ENCODE results near the gene CFAP299. TPM values are rescaled to one million over a fixed set of nuclear protein-coding genes. Genes with fewer than 3 reads are reported as not detected.

The CFAP299 gene
- total RNA-seq, 1 donor from 2014 or later = 0.93 TPM

DNA sequence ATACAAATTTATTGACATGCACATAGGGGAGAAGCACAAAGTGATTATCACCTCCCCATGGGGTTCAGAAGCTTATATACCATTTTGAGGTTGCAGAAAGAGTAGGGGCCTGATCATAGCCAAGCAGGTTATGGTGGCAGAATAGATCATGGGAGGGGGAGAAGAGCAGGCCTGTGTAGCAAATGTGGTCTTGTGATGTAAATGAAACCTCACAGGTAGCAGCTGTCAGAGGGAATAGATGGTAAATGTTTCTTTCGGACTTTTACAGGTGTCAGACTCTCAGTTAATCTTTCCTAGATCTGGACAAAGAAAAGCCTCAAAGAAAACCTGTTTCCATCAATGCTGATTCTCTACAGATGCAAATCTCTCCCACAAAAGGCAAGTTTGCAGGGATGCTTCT lies 84.4 kb downstream of the CFAP299 start:
- H3K36me3 Mint-ChIP-seq (ENCODE audit: insufficient read depth) = no peaks in the 10 kb centered on the region

DNA sequence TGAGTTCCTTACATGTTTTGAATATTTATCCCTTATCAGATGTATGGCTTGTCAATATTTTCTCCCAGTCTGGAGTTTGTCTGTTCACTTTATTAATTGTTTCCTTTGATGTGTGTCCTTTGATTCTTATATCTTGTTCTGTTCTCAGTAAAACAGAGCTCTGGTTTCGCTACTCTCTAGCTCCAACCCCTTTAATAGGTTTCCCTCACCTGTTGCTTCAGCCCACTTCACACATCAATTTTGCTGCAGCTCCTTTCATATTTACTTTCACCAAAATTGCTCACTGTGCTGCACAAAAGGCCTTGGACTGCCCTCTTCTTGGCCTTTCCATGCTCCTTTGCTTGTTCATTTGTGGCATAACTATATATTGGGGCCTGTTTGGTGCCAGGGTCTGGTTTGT lies 85.1 kb downstream of the CFAP299 start:
- Mint-ChIP-seq H3K9me3 (ENCODE audit: low read depth) (peaks cover 3% of the 10 kb centered on the region), H3K4me1 (ENCODE audit: low read depth) (peaks cover 21% of the 10 kb centered on the region), H3K27ac (no peak overlapping the region), H3K27me3 (no peaks in the 10 kb centered on the region), H3K4me3 (ENCODE audit: low read depth) (no peak overlapping the region), H3K36me3 (ENCODE audit: insufficient read depth) (no peaks in the 10 kb centered on the region)
- no peak for DNase-seq (ENCODE audit: low spot score, unreplicated experiment)
- TF ChIP-seq, protein P1, sequence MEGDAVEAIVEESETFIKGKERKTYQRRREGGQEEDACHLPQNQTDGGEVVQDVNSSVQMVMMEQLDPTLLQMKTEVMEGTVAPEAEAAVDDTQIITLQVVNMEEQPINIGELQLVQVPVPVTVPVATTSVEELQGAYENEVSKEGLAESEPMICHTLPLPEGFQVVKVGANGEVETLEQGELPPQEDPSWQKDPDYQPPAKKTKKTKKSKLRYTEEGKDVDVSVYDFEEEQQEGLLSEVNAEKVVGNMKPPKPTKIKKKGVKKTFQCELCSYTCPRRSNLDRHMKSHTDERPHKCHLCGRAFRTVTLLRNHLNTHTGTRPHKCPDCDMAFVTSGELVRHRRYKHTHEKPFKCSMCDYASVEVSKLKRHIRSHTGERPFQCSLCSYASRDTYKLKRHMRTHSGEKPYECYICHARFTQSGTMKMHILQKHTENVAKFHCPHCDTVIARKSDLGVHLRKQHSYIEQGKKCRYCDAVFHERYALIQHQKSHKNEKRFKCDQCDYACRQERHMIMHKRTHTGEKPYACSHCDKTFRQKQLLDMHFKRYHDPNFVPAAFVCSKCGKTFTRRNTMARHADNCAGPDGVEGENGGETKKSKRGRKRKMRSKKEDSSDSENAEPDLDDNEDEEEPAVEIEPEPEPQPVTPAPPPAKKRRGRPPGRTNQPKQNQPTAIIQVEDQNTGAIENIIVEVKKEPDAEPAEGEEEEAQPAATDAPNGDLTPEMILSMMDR (IDR thresholded peaks at IDR 0.05; ENCODE audit: unreplicated experiment) = no peak

More for the DNA sequence above, 84.4 kb downstream of the CFAP299 start:
- no peak overlapping the region for H3K27ac Mint-ChIP-seq
- H3K9me3 Mint-ChIP-seq (ENCODE audit: low read depth) = peaks cover 3% of the 10 kb centered on the region
- no peaks in the 10 kb centered on the region for H3K27me3 Mint-ChIP-seq
- TF ChIP-seq, protein P1 (IDR thresholded peaks at IDR 0.05; ENCODE audit: unreplicated experiment) = no peak
- no peak for DNase-seq (ENCODE audit: low spot score, unreplicated experiment)
- no peak overlapping the region for H3K4me3 Mint-ChIP-seq (ENCODE audit: low read depth)
- H3K4me1 Mint-ChIP-seq (ENCODE audit: low read depth) = peaks cover 21% of the 10 kb centered on the region

DNA sequence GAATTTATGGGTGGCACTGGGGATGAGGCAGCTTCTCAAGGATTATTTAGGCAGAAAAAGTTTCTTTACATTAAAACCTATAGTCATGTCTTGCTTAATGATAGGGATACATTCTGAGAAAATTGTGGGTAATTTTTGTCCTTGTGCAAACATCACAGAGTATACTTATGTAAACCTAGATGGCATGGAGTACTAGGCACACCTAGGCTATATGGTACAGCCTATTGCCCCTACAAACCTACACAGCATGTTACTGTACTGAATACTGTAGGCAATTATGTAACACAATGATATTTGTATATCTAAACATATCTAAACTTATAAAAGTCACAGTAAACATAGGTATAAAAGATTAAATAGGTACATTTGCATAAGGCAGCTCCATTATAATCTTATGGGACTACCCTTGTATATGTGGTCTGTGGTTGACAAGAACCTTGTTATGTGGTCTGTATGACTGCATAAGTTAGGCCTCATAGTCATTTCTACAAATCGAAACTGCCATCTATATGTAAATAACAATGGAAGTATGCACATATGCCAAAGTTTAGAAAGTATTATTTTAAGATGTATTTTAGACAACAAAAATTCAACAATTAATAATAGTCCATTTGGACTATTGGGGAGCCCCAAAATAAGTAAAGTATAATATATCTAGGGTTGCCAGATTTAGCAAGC lies 87.3 kb downstream of the CFAP299 start:
- Mint-ChIP-seq H3K9me3 (ENCODE audit: low read depth) (peaks cover 3% of the 10 kb centered on the region), H3K27me3 (no peaks in the 10 kb centered on the region), H3K36me3 (ENCODE audit: insufficient read depth) (no peaks in the 10 kb centered on the region), H3K27ac (no peak overlapping the region), H3K4me3 (ENCODE audit: low read depth) (no peak overlapping the region), H3K4me1 (ENCODE audit: low read depth) (peaks cover 21% of the 10 kb centered on the region)
- DNase-seq (ENCODE audit: low spot score, unreplicated experiment) = no peak
- TF ChIP-seq, protein P1 (IDR thresholded peaks at IDR 0.05; ENCODE audit: unreplicated experiment) = no peak

DNA sequence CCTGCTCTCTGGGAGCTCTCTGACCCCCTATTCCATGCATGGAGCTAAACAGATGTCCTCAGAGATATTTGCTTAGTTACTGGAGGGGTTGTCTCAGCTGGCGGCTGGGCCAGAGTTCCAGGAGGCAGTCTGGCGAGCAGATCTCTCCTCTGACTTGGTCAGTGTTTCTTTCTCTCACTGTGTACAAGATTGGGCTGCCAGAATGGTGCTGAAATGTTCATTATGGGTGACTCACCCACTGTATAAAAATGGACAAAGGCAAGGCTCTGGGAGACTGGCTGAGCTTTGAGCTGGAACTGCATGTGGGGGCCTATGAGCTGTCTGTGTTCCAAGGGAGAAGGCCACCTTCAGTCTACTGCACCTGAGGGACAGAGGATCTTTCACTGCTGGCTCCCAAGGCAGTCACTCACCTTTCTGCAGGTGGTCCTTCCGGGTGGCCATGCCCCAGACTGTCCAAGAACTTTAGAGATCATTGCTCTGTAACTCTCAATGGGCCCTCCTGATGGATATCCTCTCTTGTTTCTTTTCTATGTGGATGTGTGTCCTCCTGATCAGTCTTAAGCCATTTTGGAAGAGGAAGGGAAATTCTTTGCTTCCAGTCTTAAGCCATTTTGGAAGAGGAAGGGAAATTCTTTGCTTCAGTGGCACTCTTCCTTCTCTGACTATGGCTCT lies 88.2 kb downstream of the CFAP299 start:
- no peaks in the 10 kb centered on the region for H3K36me3 Mint-ChIP-seq (ENCODE audit: insufficient read depth)
- H3K4me3 Mint-ChIP-seq (ENCODE audit: low read depth) = no peak overlapping the region
- peaks cover 20% of the 10 kb centered on the region for H3K4me1 Mint-ChIP-seq (ENCODE audit: low read depth)
- no peak overlapping the region for H3K27ac Mint-ChIP-seq
- H3K9me3 Mint-ChIP-seq (ENCODE audit: low read depth) = no peaks in the 10 kb centered on the region
- DNase-seq (ENCODE audit: low spot score, unreplicated experiment) = no peak
- TF ChIP-seq, protein P1 (IDR thresholded peaks at IDR 0.05; ENCODE audit: unreplicated experiment) = no peak
- no peaks in the 10 kb centered on the region for H3K27me3 Mint-ChIP-seq

DNA sequence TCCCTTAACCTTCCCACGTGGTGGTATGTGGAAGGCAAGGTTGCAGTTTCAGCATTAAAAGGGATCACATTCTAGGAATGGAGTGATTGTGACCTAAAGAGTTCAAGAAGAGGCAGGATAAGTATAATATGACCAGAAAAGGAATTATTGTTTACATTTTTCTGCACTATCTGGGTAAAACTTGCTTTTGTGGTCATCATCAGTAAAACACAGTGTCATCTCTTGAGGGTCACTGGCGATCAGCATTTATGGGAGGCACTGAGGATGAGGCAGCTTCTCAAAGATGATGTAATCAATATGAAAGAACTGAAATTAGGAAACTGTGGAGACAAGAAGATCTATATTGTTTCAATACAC lies 88.7 kb downstream of the CFAP299 start:
- no peaks in the 10 kb centered on the region for H3K9me3 Mint-ChIP-seq (ENCODE audit: low read depth)
- H3K27ac Mint-ChIP-seq = no peak overlapping the region
- H3K4me1 Mint-ChIP-seq (ENCODE audit: low read depth) = peaks cover 20% of the 10 kb centered on the region
- H3K36me3 Mint-ChIP-seq (ENCODE audit: insufficient read depth) = no peaks in the 10 kb centered on the region
- no peak for DNase-seq (ENCODE audit: low spot score, unreplicated experiment)
- no peak overlapping the region for H3K4me3 Mint-ChIP-seq (ENCODE audit: low read depth)
- TF ChIP-seq, protein P1 (IDR thresholded peaks at IDR 0.05; ENCODE audit: unreplicated experiment) = no peak
- H3K27me3 Mint-ChIP-seq = no peaks in the 10 kb centered on the region
